Measurements from ENCODE around the gene LEMD2. TPM values are rescaled to one million over a fixed set of nuclear protein-coding genes. Genes with fewer than 3 reads are reported as not detected.

Gene LEMD2
- polyA plus RNA-seq, 2 of the 4 experiments (the other 2 are of a cell fraction) = 43.2 to 48.8 TPM

GRCh38 chr6:33797626-33798342, 8.9 kb upstream of the LEMD2 start:
- Histone ChIP-seq H3K9me3 (no peaks in the 10 kb centered on the region), H3K4me3 (no peak overlapping the region), H3K4me1 (peaks cover 7% of the 10 kb centered on the region; the same call in 2 of the 3 replicates), H3K27ac (no peak overlapping the region), H3K4me2 (no peak overlapping the region)
- ChIA-PET POLR2A (no interaction called here), CTCF (interaction anchor here (1.0 to 1.5 kb wide), 4 partner anchors 11 to 51 kb away, joined by 3 to 4 read pairs (median 3); no protein-coding TSS in a partner anchor)
- FAIRE-seq (no peak), DNase-seq (ENCODE audit: low read depth in 1 of 2, low spot score in 1 of 2) (no peak), ATAC-seq (no peak)
- no peak for TF ChIP-seq ZC3H11A (IDR thresholded peaks at IDR 0.05)
- TF ChIP-seq PHF8 (IDR thresholded peaks at IDR 0.05; ENCODE audit: borderline replicate concordance, low read depth) = no peak
- TF ChIP-seq HDAC2 (IDR thresholded peaks at IDR 0.05) = no peak
- TF ChIP-seq HOXB5 (CRISPR knock-in tag; IDR thresholded peaks at IDR 0.05) = no peak
- no peak for TF ChIP-seq NR3C1 (IDR thresholded peaks at IDR 0.05)
- WGBS (ENCODE audit: missing lambda C conversion rate) = 75% methylated on average over 10 of the region's 10 CpGs

- CTCF ChIA-PET = interaction anchor here (0.9 to 3.5 kb wide), 3 partner anchors 23 to 360 kb away, joined by 3 to 9 read pairs (median 4); no protein-coding TSS in a partner anchor
- DNase-seq (ENCODE audit: low read depth in 1 of 2, low spot score in 1 of 2) (peak in 1 of 2 experiments; percentile 35), ATAC-seq (peak; percentile 35 to 80; a peak in 4 of 6 replicates), FAIRE-seq (no peak)
- H3K4me3 ChIP-seq = no peak overlapping the region
- 0 out of 3 replicates have a peak overlapping the region, but pooled peaks have one; percentile 12 for H3K4me2 ChIP-seq
- WGBS (ENCODE audit: missing lambda C conversion rate) = 66% methylated on average over 14 of the region's 14 CpGs
- peak overlapping the region in 1 of 2 experiments; percentile 35; a peak in 1 of 6 replicates for H3K27ac ChIP-seq
- POLR2A ChIA-PET = no interaction called here
- H3K9me3 ChIP-seq = no peaks in the 10 kb centered on the region
- TF ChIP-seq GATA3 (IDR thresholded peaks at IDR 0.05; ENCODE audit: borderline replicate concordance) (no peak), MYC (IDR thresholded peaks at IDR 0.05; ENCODE audit: borderline replicate concordance, low read length) (no peak), USF2 (IDR thresholded peaks at IDR 0.05) (no peak), CTCF (IDR thresholded peaks at IDR 0.05) (no peak), PBX3 (IDR thresholded peaks at IDR 0.05) (no peak), CHD4 (IDR thresholded peaks at IDR 0.05; ENCODE audit: borderline replicate concordance) (no peak), BHLHE40 (IDR thresholded peaks at IDR 0.05; ENCODE audit: low read depth, low read length) (no peak), SMC3 (IDR thresholded peaks at IDR 0.05) (no peak), REST (IDR thresholded peaks at IDR 0.05) (no peak), KDM5A (IDR thresholded peaks at IDR 0.05) (no peak), NPAS2 (CRISPR knock-in tag; IDR thresholded peaks at IDR 0.05; ENCODE audit: borderline replicate concordance) (no peak), CHD2 (IDR thresholded peaks at IDR 0.05; ENCODE audit: low read length, partially characterized antibody) (no peak), BCL3 (IDR thresholded peaks at IDR 0.05) (no peak), HOXB5 (CRISPR knock-in tag; IDR thresholded peaks at IDR 0.05) (no peak), RNF2 (IDR thresholded peaks at IDR 0.05; ENCODE audit: borderline replicate concordance, low read depth) (no peak), HEYL (CRISPR knock-in tag; IDR thresholded peaks at IDR 0.05) (no peak), TFCP2L1 (CRISPR knock-in tag; IDR thresholded peaks at IDR 0.05) (no peak), JUNB (IDR thresholded peaks at IDR 0.05) (no peak), RAD21 (conservative IDR thresholded peaks at IDR 0.05 in 1 of 2, IDR thresholded peaks at IDR 0.05 in 1 of 2) (no peak)
- peaks cover 7% of the 10 kb centered on the region; the same call in 2 of the 3 replicates for H3K4me1 ChIP-seq
Observed at GRCh38 chr6:33794910-33795623, 6.1 kb upstream of the LEMD2 start.

All from A549 (cell line).